Testis (tissue), 3 donors: ENCODE measurements around the gene CDH4. TPM values are rescaled to one million over a fixed set of nuclear protein-coding genes. Genes with fewer than 3 reads are reported as not detected.

Source experiments
- DNase-seq: peaks from one replicate; pipeline ENCODE4 v3.0.0-alpha.2; 2019
- H3K27ac ChIP-seq, 2 donors: fragments of 200-600 bp; sonication (generic); one replicate each; pipeline ENCODE4 v1.5.1; 2019
- H3K27me3 ChIP-seq: fragments of 200-600 bp; sonication (generic); one replicate; pipeline ENCODE4 v1.5.1; 2019
- H3K36me3 ChIP-seq: fragments of 200-600 bp; sonication (generic); one replicate; pipeline ENCODE4 v1.5.1; 2017; ENCODE audit warnings: low read depth; ENCODE audit errors: missing control alignments
- H3K4me1 ChIP-seq: fragments of 200-600 bp; sonication (generic); one replicate; pipeline ENCODE4 v1.5.1; 2019
- H3K4me3 ChIP-seq, 2 donors: fragments of 200-600 bp; sonication (generic); one replicate each; pipeline ENCODE4 v1.5.1; 2017 to 2019
- H3K9me3 ChIP-seq: fragments of 200-600 bp; sonication (generic); one replicate; pipeline ENCODE4 v1.5.1; 2017
- CTCF ChIP-seq, 3 experiments: fragments of 450-650 bp in 2 of 3; fragments of 200-600 bp in 1 of 3; sonication (generic) in 1 of 3; IDR thresholded peaks; one replicate each; pipeline ENCODE4 v1.5.1; 2016 to 2019; ENCODE audit warnings: antibody characterized with exemption in 3 of 3, mild to moderate bottlenecking in 2 of 3, moderate library complexity in 1 of 3
- POLR2A ChIP-seq: fragments of 450-650 bp; IDR thresholded peaks from one replicate; pipeline ENCODE4 v1.6.1; 2017; ENCODE audit warnings: antibody characterized with exemption, mild to moderate bottlenecking, moderate library complexity
- WGBS, 2 donors: methylation state at CpG; one replicate each; pipeline ENCODE4 v1.1.5; 2018; 5-methylcytosine and 5-hydroxymethylcytosine counted together
- intact Hi-C: fragments of 100-400 bp; cut with DNase I; formaldehyde crosslinking; loops from one replicate; pipeline ENCODE4 v1.15.1; 2023; ENCODE audit warnings: low total_unique reads
- polyA plus RNA-seq: library from polyadenylated mRNA; stranded (reverse); fragments of 350-450 nt; fragmentation: Illumina TruSeq; extraction: RNeasy Lipid Tissue Mini Kit (QIAGEN cat#74804); gene quantifications from one replicate; pipeline ENCODE4 v1.2.3, GENCODE V29; 2014; ENCODE audit warnings: low read depth, low replicate concordance; ENCODE audit not compliant: insufficient read depth
- total RNA-seq, 2 donors: library from RNA; depleted of rRNA; stranded (reverse); fragments of >200 nt; gene quantifications; one replicate each; pipeline ENCODE4 v1.2.3, GENCODE V29; 2016

Gene CDH4
- total and polyA plus RNA-seq, 3 donors from 2014 or later, result 1.4 to 3.3 (median 1.9) TPM

- Histone ChIP-seq H3K27me3 (no peaks in the 10 kb centered on the region), H3K4me3 (no peak overlapping the region), H3K4me1 (peaks cover 3% of the 10 kb centered on the region), H3K27ac (no peak overlapping the region), H3K36me3 (no peaks in the 10 kb centered on the region), H3K9me3 (no peaks in the 10 kb centered on the region)
- TF ChIP-seq CTCF (IDR thresholded peaks at IDR 0.05), result no peak
- TF ChIP-seq POLR2A, result no peak
- intact Hi-C loops, result no loop called here
- whole genome bisulfite sequencing, 2 donors, result 84 to 85% methylated on average over 42 of the region's 42 CpGs
- no peak for DNase-seq
Measured at GRCh38 chr20:61919675-61920365, 667.8 kb downstream of the CDH4 start.

GRCh38 chr20:61922411-61922810, 670.4 kb downstream of the CDH4 start:
- TF ChIP-seq POLR2A, result no peak
- no peak for TF ChIP-seq CTCF (IDR thresholded peaks at IDR 0.05)
- H3K36me3 ChIP-seq, result no peaks in the 10 kb centered on the region
- intact Hi-C loops, result no loop called here
- H3K4me1 ChIP-seq, result peaks cover 3% of the 10 kb centered on the region
- WGBS, 2 donors, result 87 to 88% methylated on average over 8 of the region's 8 CpGs
- H3K4me3 ChIP-seq, result no peak overlapping the region
- no peak for DNase-seq
- no peak overlapping the region for H3K27ac ChIP-seq
- no peaks in the 10 kb centered on the region for H3K9me3 ChIP-seq
- H3K27me3 ChIP-seq, result no peaks in the 10 kb centered on the region

- Histone ChIP-seq H3K4me1 (peaks cover 3% of the 10 kb centered on the region), H3K27ac (no peak overlapping the region), H3K9me3 (no peaks in the 10 kb centered on the region), H3K27me3 (no peaks in the 10 kb centered on the region), H3K36me3 (no peaks in the 10 kb centered on the region), H3K4me3 (no peak overlapping the region)
- intact Hi-C loops, result no loop called here
- WGBS, 2 donors, result 74 to 86% methylated on average over 8 of the region's 8 CpGs
- no peak for TF ChIP-seq CTCF (IDR thresholded peaks at IDR 0.05)
- TF ChIP-seq POLR2A, result no peak
- no peak for DNase-seq
Measured at GRCh38 chr20:61922936-61923335, 670.9 kb downstream of the CDH4 start.

- no peak for DNase-seq
- Histone ChIP-seq H3K9me3 (no peaks in the 10 kb centered on the region), H3K27ac (no peak overlapping the region), H3K27me3 (no peaks in the 10 kb centered on the region), H3K4me3 (no peak overlapping the region), H3K4me1 (peaks cover 3% of the 10 kb centered on the region), H3K36me3 (no peaks in the 10 kb centered on the region)
- WGBS, 2 donors, result 87 to 89% methylated on average over 20 to 28 of the region's 28 CpGs
- TF ChIP-seq CTCF (IDR thresholded peaks at IDR 0.05) (no peak), POLR2A (no peak)
- intact Hi-C loops, result no loop called here
Measured at GRCh38 chr20:61923371-61924166, 671.5 kb downstream of the CDH4 start.
